Keratinocyte (primary cell): ENCODE data around the gene GGNBP2. TPM values are rescaled to one million over a fixed set of nuclear protein-coding genes. Genes with fewer than 3 reads are reported as not detected.

Experiments used
- DNase-seq: peaks from one replicate; pipeline ENCODE4 v3.0.0-alpha.2; 2011; ENCODE audit warnings: low read depth, missing footprints, low spot score
- FAIRE-seq: peaks from 2 replicates; lab custom pipeline; 2011; peaks lifted over from hg19 to GRCh38; lab: Jason Lieb, UNC
- H2AFZ ChIP-seq: 2 replicates; pipeline ENCODE4 v1.6.0; 2012; ENCODE audit warnings: low read length, control low read depth, inconsistent platforms; ENCODE audit not compliant: control insufficient read depth
- H3K27ac ChIP-seq: 2 replicates; pipeline ENCODE4 v1.5.1; 2011; ENCODE audit warnings: low read length; ENCODE audit not compliant: control insufficient read depth, insufficient read depth
- H3K27me3 ChIP-seq: 3 replicates; pipeline ENCODE4 v1.6.0; 2011; ENCODE audit warnings: low read length; ENCODE audit not compliant: control insufficient read depth, insufficient read depth; ENCODE audit errors: extremely low read depth
- H3K36me3 ChIP-seq, 2 experiments: 2 replicates in 1 of 2; 3 replicates in 1 of 2; pipeline ENCODE4 v1.5.1; 2011; ENCODE audit warnings: low read length in 2 of 2, mild to moderate bottlenecking in 1 of 2; ENCODE audit not compliant: control insufficient read depth in 2 of 2, insufficient read depth in 2 of 2; ENCODE audit errors: extremely low read depth in 1 of 2
- H3K4me1 ChIP-seq: 3 replicates; pipeline ENCODE4 v1.5.1; 2011; ENCODE audit warnings: low read length; ENCODE audit not compliant: control insufficient read depth, insufficient read depth; ENCODE audit errors: extremely low read depth
- H3K4me2 ChIP-seq: 3 replicates; pipeline ENCODE4 v1.6.0; 2011; ENCODE audit warnings: low read depth, low read length; ENCODE audit not compliant: control insufficient read depth, insufficient read depth; ENCODE audit errors: extremely low read depth
- H3K4me3 ChIP-seq, 3 experiments: fragments of 200-600 bp in 1 of 3; sonication (generic) in 1 of 3; 2 replicates in 2 of 3; 3 replicates in 1 of 3; pipeline ENCODE4 v1.5.1; 2011 to 2016; ENCODE audit warnings: low read length in 3 of 3, mild to moderate bottlenecking in 3 of 3, control low read depth in 2 of 3, inconsistent platforms in 1 of 3, low read depth in 1 of 3, mixed read lengths in 1 of 3, mixed run types in 1 of 3, moderate library complexity in 1 of 3; ENCODE audit not compliant: control insufficient read depth in 2 of 3, insufficient read depth in 2 of 3; ENCODE audit errors: extremely low read depth in 1 of 3
- H3K79me2 ChIP-seq: 2 replicates; pipeline ENCODE4 v1.6.0; 2012; ENCODE audit warnings: low read length; ENCODE audit not compliant: control insufficient read depth, insufficient read depth
- H3K9ac ChIP-seq: 3 replicates; pipeline ENCODE4 v1.6.0; 2011; ENCODE audit warnings: low read length; ENCODE audit not compliant: control insufficient read depth, insufficient read depth; ENCODE audit errors: extremely low read depth
- H3K9me1 ChIP-seq: 3 replicates; pipeline ENCODE4 v1.6.0; 2011; ENCODE audit warnings: low read length; ENCODE audit not compliant: control insufficient read depth, insufficient read depth; ENCODE audit errors: extremely low read depth
- H3K9me3 ChIP-seq: 2 replicates; pipeline ENCODE4 v1.5.1; 2012; ENCODE audit warnings: low read depth, low read length; ENCODE audit not compliant: control insufficient read depth
- H4K20me1 ChIP-seq: 3 replicates; pipeline ENCODE4 v1.6.0; 2011; ENCODE audit warnings: low read length; ENCODE audit not compliant: control insufficient read depth, insufficient read depth; ENCODE audit errors: extremely low read depth
- EZH2 ChIP-seq: IDR thresholded peaks from one replicate; pipeline ENCODE4 v1.6.1; 2012; ENCODE audit warnings: inconsistent platforms, mild to moderate bottlenecking, low read length, moderate library complexity
- dilution Hi-C: fragments of 300-500 bp; cut with MboI; formaldehyde crosslinking; loops from one replicate; pipeline ENCODE4 v1.7.0; 2020; ENCODE audit warnings: low sequenced_read_pairs; ENCODE audit not compliant: extremely low pct_ligation_motif_present
- polyA plus RNA-seq, 5 experiments: library from polyadenylated mRNA; depleted of rRNA in 3 of 5; stranded (reverse) in 3 of 5; stranded (forward) in 1 of 5; unstranded in 1 of 5; fragments of >200 nt; gene quantifications; 1 replicate in 1 of 5; 2 replicates in 3 of 5; 3 replicates in 1 of 5; pipeline versions ENCODE4 v1.2.1 to v1.2.3, GENCODE V29; 2011 to 2012; ENCODE audit warnings: missing spikeins in 2 of 5, low read depth in 1 of 5, low replicate concordance in 1 of 5
- TF ChIP-seq, protein P1 (sequence below), 3 experiments: IDR thresholded peaks in 1 of 3; conservative IDR thresholded peaks in 1 of 3; optimal IDR thresholded peaks in 1 of 3; 2 replicates in 2 of 3; 3 replicates in 1 of 3; pipeline versions ENCODE3 to v1.5.1; 2011; ENCODE audit warnings: low read length in 3 of 3, mild to moderate bottlenecking in 3 of 3, moderate library complexity in 2 of 3, control low read depth in 1 of 3, inconsistent platforms in 1 of 3; ENCODE audit not compliant: insufficient read depth in 2 of 3; ENCODE audit errors: extremely low read depth in 1 of 3

The GGNBP2 gene
- polyA plus RNA-seq, 1 donor (not counting 4 experiments of a cell fraction or from before 2014, with no cell fraction given) = 95.5 TPM

DNA sequence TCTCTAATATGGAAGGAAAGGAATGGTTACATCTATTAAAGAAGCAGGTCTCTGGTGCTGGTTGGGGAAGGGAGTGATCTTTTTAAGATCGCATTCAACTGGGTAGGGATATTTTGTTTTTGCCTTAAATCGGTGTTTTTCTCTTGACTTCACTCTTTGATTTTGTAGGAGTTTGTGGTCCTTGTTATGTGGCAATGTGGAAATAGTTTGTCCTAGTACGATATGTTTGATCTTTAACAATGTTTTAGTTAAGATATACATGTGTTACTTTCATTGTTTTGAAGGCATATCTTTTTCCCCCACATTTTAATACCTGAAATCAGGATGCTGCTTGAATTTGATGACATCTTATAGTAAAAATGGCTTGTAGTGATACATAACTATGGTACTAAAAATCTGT lies 8.7 kb downstream of the GGNBP2 start:
- dilution Hi-C loops = no loop called here
- Histone ChIP-seq H4K20me1 (peaks cover 13% of the 10 kb centered on the region), H3K4me3 (no peak overlapping the region), H3K27me3 (no peaks in the 10 kb centered on the region), H3K4me2 (no peak overlapping the region), H3K9me3 (no peaks in the 10 kb centered on the region), H3K27ac (no peak overlapping the region), H3K4me1 (peaks cover 3% of the 10 kb centered on the region), H3K79me2 (peaks cover 91% of the 10 kb centered on the region), H3K36me3 (peaks cover 14 to 28% of the 10 kb centered on the region in 2 experiments), H3K9me1 (no peaks in the 10 kb centered on the region), H3K9ac (no peak overlapping the region), H2AFZ (no peak overlapping the region)
- DNase-seq (no peak), FAIRE-seq (no peak)
- TF ChIP-seq, protein P1, sequence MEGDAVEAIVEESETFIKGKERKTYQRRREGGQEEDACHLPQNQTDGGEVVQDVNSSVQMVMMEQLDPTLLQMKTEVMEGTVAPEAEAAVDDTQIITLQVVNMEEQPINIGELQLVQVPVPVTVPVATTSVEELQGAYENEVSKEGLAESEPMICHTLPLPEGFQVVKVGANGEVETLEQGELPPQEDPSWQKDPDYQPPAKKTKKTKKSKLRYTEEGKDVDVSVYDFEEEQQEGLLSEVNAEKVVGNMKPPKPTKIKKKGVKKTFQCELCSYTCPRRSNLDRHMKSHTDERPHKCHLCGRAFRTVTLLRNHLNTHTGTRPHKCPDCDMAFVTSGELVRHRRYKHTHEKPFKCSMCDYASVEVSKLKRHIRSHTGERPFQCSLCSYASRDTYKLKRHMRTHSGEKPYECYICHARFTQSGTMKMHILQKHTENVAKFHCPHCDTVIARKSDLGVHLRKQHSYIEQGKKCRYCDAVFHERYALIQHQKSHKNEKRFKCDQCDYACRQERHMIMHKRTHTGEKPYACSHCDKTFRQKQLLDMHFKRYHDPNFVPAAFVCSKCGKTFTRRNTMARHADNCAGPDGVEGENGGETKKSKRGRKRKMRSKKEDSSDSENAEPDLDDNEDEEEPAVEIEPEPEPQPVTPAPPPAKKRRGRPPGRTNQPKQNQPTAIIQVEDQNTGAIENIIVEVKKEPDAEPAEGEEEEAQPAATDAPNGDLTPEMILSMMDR (optimal IDR thresholded peaks at IDR 0.05 in 1 of 3, IDR thresholded peaks at IDR 0.05 in 1 of 3, conservative IDR thresholded peaks at IDR 0.05 in 1 of 3; ENCODE audit: extremely low read depth in 1 of 3, insufficient read depth in 2 of 3, low read length in 3 of 3) = no peak
- TF ChIP-seq EZH2 = no peak

DNA sequence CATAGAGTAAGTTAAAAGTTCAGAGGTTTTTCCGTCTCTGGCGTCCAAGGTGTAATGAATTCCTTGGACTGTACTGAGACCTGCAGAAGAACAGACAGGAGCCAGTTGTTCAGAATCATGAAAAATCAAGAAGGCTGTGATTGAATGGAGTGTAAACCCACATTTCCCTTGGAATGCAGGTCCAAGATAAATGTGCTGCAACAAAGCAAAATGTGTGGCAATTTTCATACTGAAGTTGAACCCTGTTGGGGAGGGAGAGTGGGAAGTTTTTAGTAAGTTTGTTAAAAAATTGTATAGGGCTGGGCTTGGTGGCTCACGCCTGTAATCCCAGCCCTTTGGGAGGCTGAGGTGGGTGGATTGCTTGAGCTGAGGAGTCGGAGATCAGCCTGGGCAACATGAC lies 21.4 kb downstream of the GGNBP2 start:
- DNase-seq (no peak), FAIRE-seq (no peak)
- H3K27ac ChIP-seq = no peak overlapping the region
- no peak overlapping the region for H2AFZ ChIP-seq
- no peaks in the 10 kb centered on the region for H3K9me3 ChIP-seq
- no peaks in the 10 kb centered on the region for H3K9me1 ChIP-seq
- no peaks in the 10 kb centered on the region for H3K4me1 ChIP-seq
- no peak for TF ChIP-seq EZH2
- TF ChIP-seq, protein P1 (optimal IDR thresholded peaks at IDR 0.05 in 1 of 3, IDR thresholded peaks at IDR 0.05 in 1 of 3, conservative IDR thresholded peaks at IDR 0.05 in 1 of 3; ENCODE audit: extremely low read depth in 1 of 3, insufficient read depth in 2 of 3, low read length in 3 of 3) = no peak
- no peak overlapping the region for H3K4me2 ChIP-seq
- H3K9ac ChIP-seq = no peak overlapping the region
- dilution Hi-C loops = no loop called here
- no peaks in the 10 kb centered on the region for H3K27me3 ChIP-seq
- H3K79me2 ChIP-seq = peaks cover 44% of the 10 kb centered on the region
- peaks cover 26 to 30% of the 10 kb centered on the region in 2 experiments for H3K36me3 ChIP-seq
- peaks cover 3% of the 10 kb centered on the region for H4K20me1 ChIP-seq
- no peak overlapping the region for H3K4me3 ChIP-seq
